GM23338 (cell line): ENCODE measurements around the gene STPG1. TPM values are rescaled to one million over a fixed set of nuclear protein-coding genes. Genes with fewer than 3 reads are reported as not detected.

Experiments used
- ATAC-seq: fragments of 200-7000 bp; cut with Tn5 transposase; 3 replicates; pipeline ENCODE4 v1.9.1; 2020
- DNase-seq: peaks from one replicate; pipeline ENCODE4 v3.0.0-alpha.2; 2015; ENCODE audit warnings: low spot score
- H2AFZ ChIP-seq: fragments of 200-600 bp; sonication (generic); 2 replicates; pipeline ENCODE4 v1.8.0; 2016; ENCODE audit warnings: antibody characterized with exemption, mild to moderate bottlenecking, moderate library complexity
- H3F3A ChIP-seq: fragments of 200-600 bp; sonication (generic); replicated peaks from 2 replicates; pipeline ENCODE4 v1.8.0; 2017; ENCODE audit warnings: antibody characterized with exemption, mixed run types, low read depth
- H3K27ac ChIP-seq: fragments of 200-600 bp; sonication (generic); 2 replicates; pipeline ENCODE4 v1.6.1; 2016; ENCODE audit warnings: low read depth
- H3K27me3 ChIP-seq: fragments of 200-600 bp; sonication (generic); 2 replicates; pipeline ENCODE4 v1.8.0; 2016; ENCODE audit warnings: mild to moderate bottlenecking, mixed run types, moderate library complexity; ENCODE audit not compliant: insufficient read depth
- H3K36me3 ChIP-seq: fragments of 200-600 bp; sonication (generic); 2 replicates; pipeline ENCODE4 v1.8.0; 2016; ENCODE audit warnings: mild to moderate bottlenecking; ENCODE audit not compliant: insufficient read depth
- H3K4me1 ChIP-seq: fragments of 200-600 bp; sonication (generic); 2 replicates; pipeline ENCODE4 v1.8.0; 2016; ENCODE audit warnings: mild to moderate bottlenecking, moderate library complexity; ENCODE audit not compliant: insufficient read depth
- H3K4me2 ChIP-seq: fragments of 200-600 bp; sonication (generic); 2 replicates; pipeline ENCODE4 v1.7.1; 2017; ENCODE audit warnings: mixed run types
- H3K4me3 ChIP-seq: fragments of 200-600 bp; sonication (generic); 2 replicates; pipeline ENCODE4 v1.6.1; 2016; ENCODE audit warnings: mixed run types
- H3K79me2 ChIP-seq: fragments of 200-600 bp; sonication (generic); replicated peaks from 2 replicates; pipeline ENCODE4 v1.8.0; 2017; ENCODE audit warnings: mild to moderate bottlenecking; ENCODE audit not compliant: insufficient read depth
- H3K9me2 ChIP-seq: fragments of 200-600 bp; sonication (generic); 2 replicates; pipeline ENCODE4 v1.8.0; 2017; ENCODE audit not compliant: insufficient read depth
- H4K20me1 ChIP-seq: fragments of 200-600 bp; sonication (generic); replicated peaks from 2 replicates; pipeline ENCODE4 v1.8.0; 2017; ENCODE audit warnings: mild to moderate bottlenecking; ENCODE audit not compliant: insufficient read depth
- H3K27ac Mint-ChIP-seq: 2 replicates; pipeline ENCODE4 v1.8.0; 2020; ENCODE audit warnings: inconsistent platforms, mild to moderate bottlenecking, moderate library complexity, mixed read lengths
- H3K27me3 Mint-ChIP-seq: 3 replicates; pipeline ENCODE4 v1.8.0; 2022; ENCODE audit warnings: low read depth, mild to moderate bottlenecking, moderate library complexity, mixed read lengths, inconsistent platforms; ENCODE audit not compliant: insufficient read depth, poor library complexity
- H3K36me3 Mint-ChIP-seq: 3 replicates; pipeline ENCODE4 v1.8.0; 2021; ENCODE audit warnings: low read depth, mild to moderate bottlenecking, inconsistent platforms, moderate library complexity, mixed read lengths
- H3K4me1 Mint-ChIP-seq: 3 replicates; pipeline ENCODE4 v1.8.0; 2020; ENCODE audit warnings: mild to moderate bottlenecking, inconsistent platforms, mixed read lengths
- H3K4me3 Mint-ChIP-seq: 3 replicates; pipeline ENCODE4 v1.8.0; 2021; ENCODE audit warnings: moderate library complexity, mild to moderate bottlenecking, inconsistent platforms, mixed read lengths
- H3K9me3 Mint-ChIP-seq: 3 replicates; pipeline ENCODE4 v1.8.0; 2020; ENCODE audit warnings: moderate library complexity, mild to moderate bottlenecking, inconsistent platforms, mixed read lengths
- EZH2phosphoT487 ChIP-seq: fragments of 200-600 bp; sonication (generic); IDR thresholded peaks from one replicate; pipeline ENCODE4 v1.8.1; 2018; ENCODE audit warnings: antibody characterized with exemption; ENCODE audit not compliant: unreplicated experiment
- JUNB ChIP-seq: IDR thresholded peaks from one replicate; pipeline ENCODE4 v1.6.1; 2016; ENCODE audit warnings: antibody characterized with exemption; ENCODE audit not compliant: unreplicated experiment
- NANOG ChIP-seq: IDR thresholded peaks from 2 replicates; pipeline ENCODE4 v1.6.1; 2016; ENCODE audit warnings: antibody characterized with exemption, borderline replicate concordance
- POLR2AphosphoS5 ChIP-seq: IDR thresholded peaks from 2 replicates; pipeline ENCODE4 v1.6.1; 2016; ENCODE audit warnings: antibody characterized with exemption, low read depth
- ZNF331 ChIP-seq: fragments of 250-450 bp; sonication (Bioruptor Pico); IDR thresholded peaks from 2 replicates; pipeline ENCODE4 v1.5.0; 2020; ENCODE audit warnings: low read depth, mild to moderate bottlenecking, moderate library complexity
- polyA plus RNA-seq: library from polyadenylated mRNA; unstranded; fragments of >200 nt; fragmentation: Nextera tagmentation; extraction: Ambion mirVana; gene quantifications from 2 replicates; pipeline ENCODE4 v1.2.1, GENCODE V29; 2016
- total RNA-seq: library from RNA; depleted of rRNA; stranded (reverse); fragments of >200 nt; shearing (Covaris generic); gene quantifications from 2 replicates; pipeline ENCODE4 v1.2.3, GENCODE V29; 2014
- TF ChIP-seq, protein P1 (sequence below): fragments of 250-450 bp; sonication (Bioruptor Pico); IDR thresholded peaks from 2 replicates; pipeline ENCODE4 v1.5.0; 2020; ENCODE audit warnings: mild to moderate bottlenecking, moderate library complexity
- TF ChIP-seq, protein P2 (sequence below): IDR thresholded peaks from 2 replicates; pipeline ENCODE4 v1.6.1; 2016; ENCODE audit warnings: antibody characterized with exemption
- TF ChIP-seq, protein P3 (sequence below), 2 experiments: fragments of 200-600 bp in 1 of 2; sonication (generic) in 1 of 2; conservative IDR thresholded peaks; 2 replicates each; pipeline versions ENCODE4 v1.5.1 to v1.6.1; 2016 to 2017; ENCODE audit warnings: antibody characterized with exemption in 2 of 2, low read depth in 2 of 2, mild to moderate bottlenecking in 2 of 2, moderate library complexity in 1 of 2

STPG1 gene
- total and polyA plus RNA-seq, 2 experiments from 2014 or later = 8.2 to 11.4 TPM

DNA sequence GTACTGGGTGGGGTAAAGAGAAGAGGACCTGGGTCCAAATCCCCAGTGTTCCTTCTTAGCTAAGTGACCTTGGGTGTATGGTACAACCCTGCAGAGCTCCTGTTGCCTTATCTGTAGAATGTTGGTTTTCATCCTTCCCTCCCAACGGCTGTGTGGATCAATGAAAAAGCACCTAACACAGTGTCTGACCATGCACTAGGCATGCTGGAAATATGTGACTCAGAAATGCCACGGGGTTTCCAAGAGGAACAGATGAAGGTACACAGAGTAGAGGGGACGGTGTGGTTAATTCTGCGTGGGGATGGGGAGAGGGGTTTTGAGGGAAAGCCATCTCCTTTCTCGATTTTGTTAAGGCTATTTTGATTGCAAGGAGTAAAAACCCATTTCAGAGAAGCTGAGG, 10.6 kb upstream of the STPG1 start (continued):
- TF ChIP-seq, protein P1, sequence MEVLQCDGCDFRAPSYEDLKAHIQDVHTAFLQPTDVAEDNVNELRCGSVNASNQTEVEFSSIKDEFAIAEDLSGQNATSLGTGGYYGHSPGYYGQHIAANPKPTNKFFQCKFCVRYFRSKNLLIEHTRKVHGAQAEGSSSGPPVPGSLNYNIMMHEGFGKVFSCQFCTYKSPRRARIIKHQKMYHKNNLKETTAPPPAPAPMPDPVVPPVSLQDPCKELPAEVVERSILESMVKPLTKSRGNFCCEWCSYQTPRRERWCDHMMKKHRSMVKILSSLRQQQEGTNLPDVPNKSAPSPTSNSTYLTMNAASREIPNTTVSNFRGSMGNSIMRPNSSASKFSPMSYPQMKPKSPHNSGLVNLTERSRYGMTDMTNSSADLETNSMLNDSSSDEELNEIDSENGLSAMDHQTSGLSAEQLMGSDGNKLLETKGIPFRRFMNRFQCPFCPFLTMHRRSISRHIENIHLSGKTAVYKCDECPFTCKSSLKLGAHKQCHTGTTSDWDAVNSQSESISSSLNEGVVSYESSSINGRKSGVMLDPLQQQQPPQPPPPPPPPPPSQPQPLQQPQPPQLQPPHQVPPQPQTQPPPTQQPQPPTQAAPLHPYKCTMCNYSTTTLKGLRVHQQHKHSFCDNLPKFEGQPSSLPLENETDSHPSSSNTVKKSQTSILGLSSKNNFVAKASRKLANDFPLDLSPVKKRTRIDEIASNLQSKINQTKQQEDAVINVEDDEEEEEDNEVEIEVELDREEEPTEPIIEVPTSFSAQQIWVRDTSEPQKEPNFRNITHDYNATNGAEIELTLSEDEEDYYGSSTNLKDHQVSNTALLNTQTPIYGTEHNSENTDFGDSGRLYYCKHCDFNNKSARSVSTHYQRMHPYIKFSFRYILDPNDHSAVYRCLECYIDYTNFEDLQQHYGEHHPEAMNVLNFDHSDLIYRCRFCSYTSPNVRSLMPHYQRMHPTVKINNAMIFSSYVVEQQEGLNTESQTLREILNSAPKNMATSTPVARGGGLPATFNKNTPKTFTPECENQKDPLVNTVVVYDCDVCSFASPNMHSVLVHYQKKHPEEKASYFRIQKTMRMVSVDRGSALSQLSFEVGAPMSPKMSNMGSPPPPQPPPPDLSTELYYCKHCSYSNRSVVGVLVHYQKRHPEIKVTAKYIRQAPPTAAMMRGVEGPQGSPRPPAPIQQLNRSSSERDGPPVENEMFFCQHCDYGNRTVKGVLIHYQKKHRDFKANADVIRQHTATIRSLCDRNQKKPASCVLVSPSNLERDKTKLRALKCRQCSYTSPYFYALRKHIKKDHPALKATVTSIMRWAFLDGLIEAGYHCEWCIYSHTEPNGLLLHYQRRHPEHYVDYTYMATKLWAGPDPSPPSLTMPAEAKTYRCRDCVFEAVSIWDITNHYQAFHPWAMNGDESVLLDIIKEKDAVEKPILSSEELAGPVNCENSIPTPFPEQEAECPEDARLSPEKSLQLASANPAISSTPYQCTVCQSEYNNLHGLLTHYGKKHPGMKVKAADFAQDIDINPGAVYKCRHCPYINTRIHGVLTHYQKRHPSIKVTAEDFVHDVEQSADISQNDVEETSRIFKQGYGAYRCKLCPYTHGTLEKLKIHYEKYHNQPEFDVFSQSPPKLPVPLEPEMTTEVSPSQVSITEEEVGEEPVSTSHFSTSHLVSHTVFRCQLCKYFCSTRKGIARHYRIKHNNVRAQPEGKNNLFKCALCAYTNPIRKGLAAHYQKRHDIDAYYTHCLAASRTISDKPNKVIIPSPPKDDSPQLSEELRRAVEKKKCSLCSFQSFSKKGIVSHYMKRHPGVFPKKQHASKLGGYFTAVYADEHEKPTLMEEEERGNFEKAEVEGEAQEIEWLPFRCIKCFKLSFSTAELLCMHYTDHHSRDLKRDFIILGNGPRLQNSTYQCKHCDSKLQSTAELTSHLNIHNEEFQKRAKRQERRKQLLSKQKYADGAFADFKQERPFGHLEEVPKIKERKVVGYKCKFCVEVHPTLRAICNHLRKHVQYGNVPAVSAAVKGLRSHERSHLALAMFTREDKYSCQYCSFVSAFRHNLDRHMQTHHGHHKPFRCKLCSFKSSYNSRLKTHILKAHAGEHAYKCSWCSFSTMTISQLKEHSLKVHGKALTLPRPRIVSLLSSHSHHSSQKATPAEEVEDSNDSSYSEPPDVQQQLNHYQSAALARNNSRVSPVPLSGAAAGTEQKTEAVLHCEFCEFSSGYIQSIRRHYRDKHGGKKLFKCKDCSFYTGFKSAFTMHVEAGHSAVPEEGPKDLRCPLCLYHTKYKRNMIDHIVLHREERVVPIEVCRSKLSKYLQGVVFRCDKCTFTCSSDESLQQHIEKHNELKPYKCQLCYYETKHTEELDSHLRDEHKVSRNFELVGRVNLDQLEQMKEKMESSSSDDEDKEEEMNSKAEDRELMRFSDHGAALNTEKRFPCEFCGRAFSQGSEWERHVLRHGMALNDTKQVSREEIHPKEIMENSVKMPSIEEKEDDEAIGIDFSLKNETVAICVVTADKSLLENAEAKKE (CRISPR knock-in tag) = no peak
- TF ChIP-seq EZH2phosphoT487 (no peak), POLR2AphosphoS5 (no peak)
- TF ChIP-seq, protein P2, sequence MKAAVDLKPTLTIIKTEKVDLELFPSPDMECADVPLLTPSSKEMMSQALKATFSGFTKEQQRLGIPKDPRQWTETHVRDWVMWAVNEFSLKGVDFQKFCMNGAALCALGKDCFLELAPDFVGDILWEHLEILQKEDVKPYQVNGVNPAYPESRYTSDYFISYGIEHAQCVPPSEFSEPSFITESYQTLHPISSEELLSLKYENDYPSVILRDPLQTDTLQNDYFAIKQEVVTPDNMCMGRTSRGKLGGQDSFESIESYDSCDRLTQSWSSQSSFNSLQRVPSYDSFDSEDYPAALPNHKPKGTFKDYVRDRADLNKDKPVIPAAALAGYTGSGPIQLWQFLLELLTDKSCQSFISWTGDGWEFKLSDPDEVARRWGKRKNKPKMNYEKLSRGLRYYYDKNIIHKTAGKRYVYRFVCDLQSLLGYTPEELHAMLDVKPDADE = no peak

DNA sequence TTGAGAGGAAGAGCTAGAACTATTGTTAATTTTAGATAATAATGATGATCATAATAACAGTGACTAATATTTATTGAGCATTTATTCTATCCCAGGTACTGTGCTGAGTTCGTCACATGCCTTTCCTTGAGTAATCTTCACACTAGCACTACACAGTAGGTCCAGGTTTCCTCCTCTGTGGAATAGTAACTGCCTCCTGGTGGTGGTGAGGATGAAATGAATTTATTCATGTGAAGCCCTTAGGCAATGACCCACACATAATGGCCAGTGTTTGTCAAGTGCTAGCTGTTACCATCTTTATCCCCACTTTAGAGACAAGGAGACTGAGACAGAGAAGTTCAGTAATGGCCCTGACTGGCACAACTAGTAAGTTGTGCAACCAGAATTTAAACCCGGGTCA, 7.9 kb upstream of the STPG1 start:
- Mint-ChIP-seq H3K9me3 (no peaks in the 10 kb centered on the region), H3K4me3 (no peak overlapping the region), H3K4me1 (peaks cover 27% of the 10 kb centered on the region), H3K27me3 (no peaks in the 10 kb centered on the region), H3K27ac (no peak overlapping the region), H3K36me3 (peaks cover 3% of the 10 kb centered on the region; the same call in 2 of the 3 replicates)
- Histone ChIP-seq H3K36me3 (no peaks in the 10 kb centered on the region; the same call in 1 of the 2 replicates), H2AFZ (no peak overlapping the region), H3K4me2 (no peak overlapping the region), H4K20me1 (no peaks in the 10 kb centered on the region), H3K27ac (no peak overlapping the region), H3K9me2 (no peaks in the 10 kb centered on the region), H3K4me1 (0 out of 2 replicates have a peak, but pooled peaks cover 10% of the 10 kb centered on the region), H3F3A (no peaks in the 10 kb centered on the region), H3K4me3 (no peak overlapping the region), H3K27me3 (no peaks in the 10 kb centered on the region), H3K79me2 (no peaks in the 10 kb centered on the region)
- peak; percentile 47; the same call in 2 of the 3 replicates for ATAC-seq
- peak; percentile 41 for DNase-seq
- TF ChIP-seq, protein P3, sequence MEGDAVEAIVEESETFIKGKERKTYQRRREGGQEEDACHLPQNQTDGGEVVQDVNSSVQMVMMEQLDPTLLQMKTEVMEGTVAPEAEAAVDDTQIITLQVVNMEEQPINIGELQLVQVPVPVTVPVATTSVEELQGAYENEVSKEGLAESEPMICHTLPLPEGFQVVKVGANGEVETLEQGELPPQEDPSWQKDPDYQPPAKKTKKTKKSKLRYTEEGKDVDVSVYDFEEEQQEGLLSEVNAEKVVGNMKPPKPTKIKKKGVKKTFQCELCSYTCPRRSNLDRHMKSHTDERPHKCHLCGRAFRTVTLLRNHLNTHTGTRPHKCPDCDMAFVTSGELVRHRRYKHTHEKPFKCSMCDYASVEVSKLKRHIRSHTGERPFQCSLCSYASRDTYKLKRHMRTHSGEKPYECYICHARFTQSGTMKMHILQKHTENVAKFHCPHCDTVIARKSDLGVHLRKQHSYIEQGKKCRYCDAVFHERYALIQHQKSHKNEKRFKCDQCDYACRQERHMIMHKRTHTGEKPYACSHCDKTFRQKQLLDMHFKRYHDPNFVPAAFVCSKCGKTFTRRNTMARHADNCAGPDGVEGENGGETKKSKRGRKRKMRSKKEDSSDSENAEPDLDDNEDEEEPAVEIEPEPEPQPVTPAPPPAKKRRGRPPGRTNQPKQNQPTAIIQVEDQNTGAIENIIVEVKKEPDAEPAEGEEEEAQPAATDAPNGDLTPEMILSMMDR (conservative IDR thresholded peaks at IDR 0.05; ENCODE audit: low read depth in 2 of 2) = peak; percentile 45
- TF ChIP-seq ZNF331 (no peak), NANOG (no peak), EZH2phosphoT487 (no peak), POLR2AphosphoS5 (no peak), JUNB (no peak)
